Activated T-helper 9 cell treated with anti-CD3 and anti-CD28 coated beads, Interleukin-2, amount 50 U/mL, for 16 hours (primary cell): ENCODE measurements around the gene IL31.

Experiments
- DNase-seq: peaks from one replicate; pipeline ENCODE4 v3.0.0-alpha.2; 2020; ENCODE audit warnings: low read depth

The IL31 gene

DNA sequence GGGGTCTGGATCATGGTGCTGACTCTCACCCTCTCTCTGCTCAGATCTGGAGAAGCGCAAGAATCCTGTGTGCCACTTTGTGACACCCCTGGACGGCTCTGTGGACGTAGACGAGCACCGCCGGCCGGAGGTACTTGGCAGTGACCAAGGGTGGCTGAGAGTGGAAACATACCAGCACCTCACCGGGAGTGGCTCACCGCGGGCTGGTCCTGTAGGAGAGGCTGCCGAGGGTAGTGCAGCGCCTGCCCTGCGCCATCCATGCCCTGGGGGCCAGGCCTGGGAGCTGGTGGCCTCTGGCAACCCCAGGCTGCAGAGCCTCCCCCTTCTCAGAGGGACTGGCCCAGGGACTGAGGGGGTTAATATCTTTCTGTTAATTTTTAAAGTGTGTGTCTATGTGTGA is 46.2 kb downstream of the IL31 start:
- no peak for DNase-seq

DNA sequence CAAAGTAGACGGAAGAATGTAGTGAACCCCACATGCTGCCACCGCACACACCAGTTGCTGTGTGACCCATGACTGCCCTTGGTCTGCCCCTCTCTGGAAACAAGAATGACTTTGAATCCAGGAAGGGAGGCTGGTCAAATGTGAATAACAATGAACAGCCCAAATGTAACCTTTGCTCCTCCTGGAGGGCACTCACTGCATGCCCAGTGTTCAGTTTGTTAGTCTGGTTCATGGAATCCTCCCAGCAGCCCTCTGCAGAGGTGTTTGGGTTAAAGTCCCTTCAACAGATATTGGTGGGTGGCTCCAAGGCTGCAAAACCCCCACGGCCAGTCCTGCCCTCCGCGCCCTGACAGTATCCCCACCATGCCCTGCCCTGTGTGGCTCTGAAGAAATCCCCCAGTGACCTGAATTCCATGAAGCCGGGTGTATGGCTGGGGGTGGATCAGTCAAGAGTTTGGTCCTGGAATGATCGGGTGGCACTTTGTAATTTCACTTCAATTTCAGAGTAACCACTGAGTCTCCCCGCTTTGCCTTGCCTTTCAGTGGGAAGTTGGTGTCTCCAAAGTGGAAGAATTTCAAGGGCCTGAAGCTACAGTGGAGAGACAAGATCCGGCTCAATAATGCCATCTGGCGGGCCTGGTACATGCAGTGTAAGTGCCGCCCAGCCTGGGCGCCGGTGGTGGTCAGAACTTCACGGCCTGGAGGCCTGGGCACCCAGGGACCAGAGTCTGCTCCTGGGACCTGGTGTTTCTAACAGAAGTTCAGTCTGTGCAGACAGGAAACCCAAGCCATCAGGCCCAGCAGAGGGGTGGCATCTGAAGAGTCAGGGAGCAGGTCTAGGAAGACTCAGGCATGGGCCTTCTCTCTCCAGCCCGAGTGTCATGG is 47.1 kb downstream of the IL31 start:
- no peak for DNase-seq

DNA sequence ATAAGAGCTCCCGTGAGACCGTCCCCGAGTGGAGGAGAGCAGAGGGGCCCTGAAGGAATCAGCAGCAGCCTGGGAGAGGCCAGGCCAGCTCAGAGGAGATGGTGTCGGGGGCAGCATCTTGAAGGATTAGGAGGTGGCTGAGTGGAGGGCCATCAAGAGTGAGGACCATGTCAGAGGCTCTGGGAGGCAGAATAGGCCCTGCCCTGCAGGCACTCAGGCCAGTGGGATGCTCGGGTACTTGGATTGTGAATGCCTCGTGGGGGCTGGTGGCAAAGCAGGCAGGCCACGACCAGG is 47.7 kb downstream of the IL31 start:
- DNase-seq: no peak

GRCh38 chr12:122125452-122126341 is 48.3 kb downstream of the IL31 start:
- no peak for DNase-seq

GRCh38 chr12:122124370-122124769 is 49.7 kb downstream of the IL31 start:
- DNase-seq: no peak

- no peak for DNase-seq
Observed at GRCh38 chr12:122123761-122124145, 50.3 kb downstream of the IL31 start.

GRCh38 chr12:122123051-122123760 is 50.8 kb downstream of the IL31 start:
- peak; percentile 39 for DNase-seq
